Measurements from ENCODE around the gene CAPN8.

- TF ChIP-seq REST (IDR thresholded peaks at IDR 0.05; ENCODE audit: insufficient read depth in 1 of 2, low read depth in 2 of 2, low read length in 2 of 2) (no peak), TAF1 (IDR thresholded peaks at IDR 0.05; ENCODE audit: borderline replicate concordance, insufficient read depth, low read length) (no peak), FOXP2 (optimal IDR thresholded peaks at IDR 0.05; ENCODE audit: borderline replicate concordance, extremely low read depth, extremely low read length, insufficient read depth) (no peak), POLR2AphosphoS5 (IDR thresholded peaks at IDR 0.05; ENCODE audit: low read depth, low read length) (no peak)
Observed at GRCh38 chr1:223691121-223691520, 25.6 kb upstream of the CAPN8 start.

Measured in PFSK-1 (cell line).